EL (cell line): ENCODE results near the gene TPPP.
A peak's percentile ranks its signal among the peaks of the same experiment; 100 is the strongest.
"Not testable (repeated sequence)": the region's sequence is repeated elsewhere in the genome, so short reads cannot be mapped to it uniquely, and the experiment has no call there.

ENCODE experiments used
- DNase-seq: peaks from one replicate; pipeline ENCODE4 v3.0.0-alpha.2; 2016

TPPP gene

GRCh38 chr5:693271-694041, at the start of gene TPPP:
TPPP (minus strand) TSS chr5:693352; CDS start chr5:678060, 15,292 bp downstream.
- DNase-seq, result peak; percentile 63

GRCh38 chr5:742276-742675, 49.1 kb upstream of the TPPP start:
- not testable (repeated sequence) for DNase-seq

GRCh38 chr5:734145-734544, 41.0 kb upstream of the TPPP start:
- not testable (repeated sequence) for DNase-seq

GRCh38 chr5:732754-733454, 39.8 kb upstream of the TPPP start:
- DNase-seq, result not testable (repeated sequence)

GRCh38 chr5:729225-729624, 36.1 kb upstream of the TPPP start:
- DNase-seq, result not testable (repeated sequence)

- not testable (repeated sequence) for DNase-seq
These were observed 33.9 kb upstream of the TPPP start for GRCh38 chr5:727087-727486.

GRCh38 chr5:723865-724264, 30.7 kb upstream of the TPPP start:
- DNase-seq, result not testable (repeated sequence)

GRCh38 chr5:723309-723708, 30.2 kb upstream of the TPPP start:
- not testable (repeated sequence) for DNase-seq

GRCh38 chr5:719379-719778, 26.2 kb upstream of the TPPP start:
- not testable (repeated sequence) for DNase-seq

GRCh38 chr5:717143-717542, 24.0 kb upstream of the TPPP start:
- no peak for DNase-seq

- DNase-seq, result not testable (repeated sequence)
These were observed 23.6 kb upstream of the TPPP start for GRCh38 chr5:716740-717139.

- not testable (repeated sequence) for DNase-seq
These were observed 22.5 kb upstream of the TPPP start for GRCh38 chr5:715636-716035.

- not testable (repeated sequence) for DNase-seq
These were observed 21.3 kb upstream of the TPPP start for GRCh38 chr5:714215-715118.

GRCh38 chr5:713686-714085, 20.5 kb upstream of the TPPP start:
- DNase-seq, result not testable (repeated sequence)

GRCh38 chr5:708848-709517, 15.8 kb upstream of the TPPP start:
- not testable (repeated sequence) for DNase-seq

GRCh38 chr5:708374-708773, 15.2 kb upstream of the TPPP start:
- not testable (repeated sequence) for DNase-seq

GRCh38 chr5:706127-706526, 13.0 kb upstream of the TPPP start:
- DNase-seq, result not testable (repeated sequence)

GRCh38 chr5:696753-697702, 3.9 kb upstream of the TPPP start:
- not testable (repeated sequence) for DNase-seq

- DNase-seq, result not testable (repeated sequence)
These were observed 3.0 kb upstream of the TPPP start for GRCh38 chr5:696191-696590.

- not testable (repeated sequence) for DNase-seq
These were observed 2.3 kb upstream of the TPPP start for GRCh38 chr5:695475-695874.

- DNase-seq, result not testable (repeated sequence)
These were observed 885 bp upstream of the TPPP start for GRCh38 chr5:694042-694431.
